H54 (cell line): Measurements from ENCODE around the gene ZBED3.
"Not testable (repeated sequence)": the region's sequence is repeated elsewhere in the genome, so short reads cannot be mapped to it uniquely, and the experiment has no call there.

Source experiments
- DNase-seq: peaks from one replicate; pipeline ENCODE4 v3.0.0; 2011; ENCODE audit warnings: low spot score, mixed read lengths; ENCODE audit not compliant: insufficient read length
- FAIRE-seq: peaks from 3 replicates; lab custom pipeline; 2011; peaks lifted over from hg19 to GRCh38; lab: Jason Lieb, UNC
- POLR2A ChIP-seq: IDR thresholded peaks from 2 replicates; pipeline ENCODE4 v1.6.1; 2011; ENCODE audit warnings: low read depth, mild to moderate bottlenecking, low read length

Gene ZBED3

GRCh38 chr5:77095189-77095588 lies 8.1 kb upstream of the ZBED3 start:
- DNase-seq (no peak), FAIRE-seq (no peak)
- TF ChIP-seq POLR2A: no peak

DNA sequence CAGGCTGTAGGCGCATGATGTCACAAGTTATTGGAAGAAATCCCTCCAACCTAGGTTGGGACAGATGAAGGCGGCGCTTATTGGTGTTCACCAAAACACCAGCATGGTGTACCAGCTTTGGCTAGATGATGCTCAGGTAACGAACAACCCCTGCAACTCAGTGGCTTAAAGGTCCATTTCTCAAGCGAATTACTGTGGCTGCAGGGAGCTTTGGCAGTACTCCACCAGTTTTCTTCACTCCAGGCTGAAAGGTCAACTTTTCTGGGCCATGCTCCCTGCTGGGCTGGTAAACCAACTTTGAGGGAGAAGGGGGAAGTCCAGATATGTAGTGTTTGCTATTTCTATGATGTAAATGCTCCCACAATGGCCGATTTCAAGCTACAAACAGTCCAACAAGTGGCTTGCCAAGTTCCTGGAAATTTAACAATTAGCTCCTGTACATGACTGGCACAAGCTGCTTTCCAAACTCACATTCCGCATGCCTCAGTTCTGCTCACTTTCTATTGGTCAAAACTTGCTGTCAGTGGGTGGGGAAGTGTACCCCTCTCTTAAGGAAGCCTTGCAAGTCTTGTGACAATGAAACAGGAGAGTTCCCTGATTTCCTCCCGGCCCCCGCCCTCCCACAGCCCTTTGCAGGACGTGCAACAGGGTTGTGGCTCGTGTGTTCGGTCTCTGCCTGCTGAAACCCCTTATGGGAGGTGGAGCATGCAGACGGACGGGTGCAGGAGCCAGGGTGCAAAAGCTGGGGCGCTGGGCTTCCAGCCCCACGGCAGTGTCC lies 588 bp upstream of the ZBED3 start:
- FAIRE-seq: peak; percentile 91
- no peak for DNase-seq
- TF ChIP-seq POLR2A: no peak

- FAIRE-seq (no peak), DNase-seq (no peak)
- TF ChIP-seq POLR2A: no peak
These were observed 757 bp downstream of the ZBED3 start for GRCh38 chr5:77086368-77086688.

DNA sequence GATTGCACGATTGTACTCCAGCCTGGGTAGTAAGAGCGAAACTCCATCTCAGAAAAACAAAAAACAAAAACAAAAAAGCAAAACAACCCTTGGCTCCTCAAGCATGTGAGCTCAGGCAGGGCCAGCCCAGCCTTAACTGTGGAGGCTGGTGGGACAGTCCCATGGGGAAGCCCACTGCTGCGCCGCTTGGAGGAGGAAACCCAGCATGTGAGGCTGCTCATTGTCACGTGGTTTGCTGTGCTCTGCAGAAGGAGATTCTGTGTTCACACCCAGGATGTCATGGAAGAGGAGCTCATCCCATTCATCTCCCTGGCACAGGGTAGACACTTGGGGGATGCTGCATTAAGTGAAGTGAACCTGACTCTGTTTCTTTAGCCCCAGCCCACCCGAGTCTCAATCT lies 4.0 kb downstream of the ZBED3 start:
- TF ChIP-seq POLR2A: no peak
- no peak for FAIRE-seq

GRCh38 chr5:77082280-77082679 lies 4.8 kb downstream of the ZBED3 start:
- no peak for FAIRE-seq
- TF ChIP-seq POLR2A: no peak
- no peak for DNase-seq

More for the DNA sequence above, 4.0 kb downstream of the ZBED3 start:
- no peak for DNase-seq

GRCh38 chr5:77080905-77081304 lies 6.2 kb downstream of the ZBED3 start:
- TF ChIP-seq POLR2A: no peak
- DNase-seq (no peak), FAIRE-seq (no peak)

- FAIRE-seq, DNase-seq: not testable (repeated sequence)
These were observed 6.6 kb downstream of the ZBED3 start for GRCh38 chr5:77080479-77080878.

- FAIRE-seq (no peak), DNase-seq (no peak)
- no peak for TF ChIP-seq POLR2A
These were observed 9.3 kb downstream of the ZBED3 start for GRCh38 chr5:77077829-77078176.

DNA sequence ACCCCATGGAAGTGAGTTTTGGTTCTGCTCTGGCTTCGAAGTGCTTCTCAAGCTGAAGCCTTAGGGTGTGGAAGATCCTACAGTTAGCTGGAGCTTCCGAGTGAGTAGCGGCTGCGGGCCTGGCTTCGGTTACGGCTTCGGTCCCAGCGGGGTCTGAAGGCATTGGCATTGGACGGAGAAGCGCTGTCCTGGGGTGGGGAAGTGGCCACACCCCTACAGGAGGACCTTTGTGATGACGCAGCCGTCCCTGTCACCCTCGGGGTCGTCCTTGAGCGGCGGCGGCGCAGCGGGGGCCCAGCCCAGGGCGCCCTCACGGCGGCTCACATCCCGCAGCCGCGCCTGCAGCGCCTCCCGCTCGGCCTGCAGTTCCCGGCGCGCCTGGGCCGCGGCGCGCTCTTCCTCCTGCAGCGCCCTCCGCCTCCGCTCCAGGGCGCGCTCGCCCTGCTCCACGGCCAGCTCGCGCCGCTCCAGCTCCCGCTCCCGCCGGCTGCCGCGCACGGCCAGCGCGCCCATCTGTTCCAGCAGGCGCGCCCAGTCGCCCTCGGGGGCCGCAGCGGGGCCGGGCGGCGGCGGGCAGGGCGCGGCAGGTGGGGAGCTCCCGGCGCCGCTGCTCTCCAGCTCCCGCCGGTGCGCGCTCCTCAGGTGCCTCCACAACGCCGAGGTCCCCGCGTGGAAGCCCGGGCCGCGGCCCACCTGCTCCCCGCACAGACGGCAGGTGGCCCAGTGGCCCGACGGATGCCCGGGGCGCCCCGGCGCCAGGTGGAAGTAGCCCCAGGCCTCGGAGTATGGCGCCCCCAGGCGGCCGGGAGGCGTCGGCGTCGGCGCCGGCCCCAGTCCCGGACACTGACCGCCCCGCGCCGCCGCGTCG lies 9.9 kb downstream of the ZBED3 start:
- DNase-seq: no peak
- FAIRE-seq: no peak
- no peak for TF ChIP-seq POLR2A

DNA sequence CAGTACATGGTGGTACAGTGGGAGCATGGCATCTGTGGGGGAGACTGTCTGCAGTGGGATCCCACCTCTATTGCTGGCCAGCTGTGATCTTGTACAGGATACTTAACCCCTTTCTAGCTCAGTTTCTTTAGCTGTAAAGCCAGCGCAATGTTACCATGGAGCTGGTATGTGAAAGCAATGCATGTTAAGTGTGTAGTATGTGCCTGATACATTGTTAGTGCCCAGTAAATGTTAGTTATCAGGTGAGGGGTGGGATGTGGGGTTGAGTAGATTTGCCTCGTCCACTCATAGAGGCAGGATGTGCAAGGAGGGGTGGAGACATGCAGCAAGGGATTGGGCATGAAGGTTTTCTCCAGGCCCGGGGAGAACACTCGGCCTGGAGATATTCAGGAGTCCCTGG lies 12.3 kb downstream of the ZBED3 start:
- no peak for TF ChIP-seq POLR2A
- FAIRE-seq (no peak), DNase-seq (no peak)

DNA sequence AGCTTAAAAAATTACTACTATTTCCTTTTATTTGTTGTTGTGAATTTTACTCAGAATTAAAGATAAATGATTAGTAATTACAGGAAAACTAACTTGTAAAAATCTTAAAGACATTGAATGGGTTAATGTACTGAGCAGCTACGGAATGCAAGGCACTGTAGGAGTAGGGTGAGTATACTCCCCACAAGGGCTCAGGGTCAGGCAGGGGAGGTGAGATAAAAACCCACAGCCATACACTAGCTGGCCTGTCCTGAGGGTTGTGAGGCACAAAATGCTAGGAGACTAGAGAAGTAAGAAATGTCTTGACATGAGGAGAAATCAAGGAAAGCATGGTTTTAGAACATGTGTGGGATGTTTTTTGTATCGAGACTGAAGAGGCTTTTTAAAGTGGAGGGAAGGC lies 13.4 kb downstream of the ZBED3 start:
- no peak for TF ChIP-seq POLR2A
- FAIRE-seq (no peak), DNase-seq (no peak)

- FAIRE-seq: no peak
- no peak for DNase-seq
- no peak for TF ChIP-seq POLR2A
These were observed 20.2 kb downstream of the ZBED3 start for GRCh38 chr5:77066823-77067442.

- no peak for TF ChIP-seq POLR2A
- peak; percentile 20 for FAIRE-seq
- no peak for DNase-seq
These were observed 20.9 kb downstream of the ZBED3 start for GRCh38 chr5:77066184-77066583.

- no peak for DNase-seq
- FAIRE-seq: no peak
- TF ChIP-seq POLR2A: no peak
These were observed 21.8 kb downstream of the ZBED3 start for GRCh38 chr5:77065256-77065655.
